NCI-H524 (cell line): Measurements from ENCODE around the gene AK8.

Source experiments
- DNase-seq, 2 experiments: peaks; one replicate each; lab custom pipeline; 2025; lab: John Stamatoyannopoulos, UW

Gene AK8

GRCh38 chr9:132825430-132825829, 52.7 kb downstream of the AK8 start:
- DNase-seq, result no peak

GRCh38 chr9:132824951-132825350, 53.1 kb downstream of the AK8 start:
- no peak for DNase-seq

GRCh38 chr9:132824151-132824550, 53.9 kb downstream of the AK8 start:
- no peak for DNase-seq

- DNase-seq, result no peak
Observed at GRCh38 chr9:132823370-132824145, 54.5 kb downstream of the AK8 start.

DNA sequence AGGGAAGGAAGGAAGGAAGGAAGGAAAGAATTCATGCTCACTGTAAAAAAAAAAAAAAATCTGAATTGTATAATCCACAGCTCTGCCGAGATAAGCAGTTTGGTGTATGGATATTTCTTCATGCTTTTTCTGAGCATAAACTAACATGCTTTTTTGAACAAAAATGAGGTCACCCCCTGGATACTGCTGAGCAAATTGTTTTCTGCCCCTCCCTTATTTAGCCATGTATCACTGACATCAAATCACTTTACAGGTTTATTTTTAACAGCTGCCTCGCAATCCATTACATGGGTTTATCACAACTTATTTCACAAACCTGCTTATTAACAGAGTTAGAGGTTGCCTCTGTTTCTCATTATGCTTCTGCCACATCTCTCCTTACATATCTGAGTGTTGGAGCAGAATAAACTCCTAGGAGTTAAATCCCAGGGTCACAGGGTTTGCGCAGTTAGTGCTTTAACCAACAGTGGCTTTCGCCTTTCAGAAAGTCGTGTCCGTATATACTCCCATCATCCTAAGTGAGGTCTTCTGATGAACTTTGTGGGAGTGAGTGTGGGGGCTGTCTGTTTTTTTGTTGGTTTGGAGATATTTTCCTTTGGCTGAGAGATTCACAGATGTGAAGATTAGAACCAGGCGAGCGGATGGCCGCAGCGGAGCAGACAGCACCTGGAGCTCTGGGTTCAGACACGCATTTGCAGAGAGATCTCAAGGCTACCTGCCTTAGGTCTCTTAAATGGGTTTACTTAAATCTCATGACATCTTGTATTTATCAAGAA, 57.7 kb downstream of the AK8 start:
- DNase-seq, result no peak

- DNase-seq, result no peak
Observed at GRCh38 chr9:132818588-132818987, 59.5 kb downstream of the AK8 start.

GRCh38 chr9:132814937-132815336, 63.1 kb downstream of the AK8 start:
- no peak for DNase-seq

DNA sequence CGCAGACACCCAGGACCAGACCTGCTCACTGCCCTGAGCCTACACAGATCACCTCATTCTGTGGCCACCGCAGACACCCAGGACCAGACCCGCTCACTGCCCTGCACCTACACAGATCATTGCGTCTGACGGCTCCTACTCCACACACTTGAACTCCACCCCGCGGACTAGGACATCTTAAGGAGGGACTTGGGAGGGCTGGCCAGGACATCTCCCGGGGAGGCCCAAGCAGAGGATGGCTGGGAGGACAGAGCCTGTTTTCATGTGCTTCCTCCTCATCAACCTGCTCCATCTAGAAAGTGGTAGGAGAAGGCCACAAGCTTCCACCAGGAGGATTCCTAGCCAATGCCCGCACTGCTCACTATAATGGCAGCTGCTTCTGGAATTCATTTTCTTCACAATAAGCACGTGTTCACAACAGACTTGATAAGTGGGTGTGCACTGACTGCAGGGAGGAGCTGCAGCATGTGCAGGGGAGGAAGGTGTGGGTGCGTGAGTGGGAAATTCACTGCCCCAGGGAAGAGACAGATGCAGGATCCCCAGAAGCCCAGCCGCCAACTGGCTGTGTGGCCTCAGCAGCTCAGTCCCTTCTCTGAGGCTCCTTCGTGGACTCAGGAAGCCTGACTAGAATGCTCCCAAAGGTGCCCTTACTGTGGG, 64.8 kb downstream of the AK8 start:
- no peak for DNase-seq

- no peak for DNase-seq
Observed at GRCh38 chr9:132811985-132812384, 66.1 kb downstream of the AK8 start.

DNA sequence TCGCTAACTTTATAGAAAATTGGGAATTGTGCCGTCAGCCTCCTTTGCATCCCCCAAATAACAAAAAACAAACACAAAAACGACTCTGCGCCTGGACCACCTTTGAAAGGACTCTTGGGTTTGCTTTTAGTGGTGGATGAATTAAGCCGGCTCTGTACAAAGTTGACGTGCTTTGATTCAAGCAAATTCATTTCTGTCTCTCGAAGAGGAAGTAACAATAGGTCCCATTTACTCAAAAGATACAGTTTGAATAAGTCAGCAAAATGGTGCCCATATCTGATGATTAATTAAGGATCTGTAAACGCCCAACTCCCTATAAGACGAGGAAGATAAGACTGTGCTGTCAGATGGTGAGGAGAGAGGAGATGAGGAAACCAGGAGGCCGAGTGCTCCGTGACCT, 67.8 kb downstream of the AK8 start:
- no peak for DNase-seq

GRCh38 chr9:132809677-132810271, 68.3 kb downstream of the AK8 start:
- no peak for DNase-seq

- DNase-seq, result peak in 1 of 2 experiments; percentile 26
Observed at GRCh38 chr9:132808645-132809044, 69.4 kb downstream of the AK8 start.

- no peak for DNase-seq
Observed at GRCh38 chr9:132806723-132807421, 71.2 kb downstream of the AK8 start.

- DNase-seq, result no peak
Observed at GRCh38 chr9:132806306-132806705, 71.8 kb downstream of the AK8 start.

DNA sequence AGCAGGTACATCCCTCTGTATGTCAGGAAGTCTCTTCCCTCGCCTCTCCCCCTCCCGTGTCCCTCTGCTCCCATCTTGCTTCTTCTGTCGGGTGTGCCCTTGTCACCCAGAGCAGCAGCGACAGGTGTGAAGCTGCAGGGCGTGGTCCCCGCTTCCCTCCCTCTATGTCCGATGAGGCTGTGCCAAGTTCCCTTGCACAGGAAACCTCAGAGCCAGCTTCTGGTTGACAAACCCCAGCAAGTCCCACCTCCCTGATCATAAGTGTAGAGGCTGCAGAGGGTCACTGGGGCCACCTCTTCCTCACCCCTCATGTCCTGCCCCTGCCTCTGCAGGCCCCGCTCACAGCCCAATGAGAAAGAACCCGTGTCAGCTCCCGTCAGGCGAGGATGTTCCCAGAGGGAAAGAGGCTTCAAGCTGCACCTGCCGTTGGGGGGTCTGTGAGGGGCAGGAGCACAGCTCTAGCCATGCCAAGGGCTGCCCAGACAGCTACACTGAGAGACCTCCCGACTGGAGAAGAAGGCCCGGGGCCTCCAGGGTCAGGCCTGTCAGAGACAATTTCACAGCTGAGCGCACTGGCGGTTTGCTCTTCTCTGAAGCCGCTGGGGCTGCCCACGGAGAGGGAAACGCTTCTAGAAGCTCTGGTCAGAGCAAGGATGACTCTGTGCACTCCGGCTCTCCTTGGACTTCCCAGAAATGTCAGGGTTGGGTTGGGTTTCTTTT, 73.3 kb downstream of the AK8 start:
- DNase-seq, result peak in 1 of 2 experiments; percentile 8

DNA sequence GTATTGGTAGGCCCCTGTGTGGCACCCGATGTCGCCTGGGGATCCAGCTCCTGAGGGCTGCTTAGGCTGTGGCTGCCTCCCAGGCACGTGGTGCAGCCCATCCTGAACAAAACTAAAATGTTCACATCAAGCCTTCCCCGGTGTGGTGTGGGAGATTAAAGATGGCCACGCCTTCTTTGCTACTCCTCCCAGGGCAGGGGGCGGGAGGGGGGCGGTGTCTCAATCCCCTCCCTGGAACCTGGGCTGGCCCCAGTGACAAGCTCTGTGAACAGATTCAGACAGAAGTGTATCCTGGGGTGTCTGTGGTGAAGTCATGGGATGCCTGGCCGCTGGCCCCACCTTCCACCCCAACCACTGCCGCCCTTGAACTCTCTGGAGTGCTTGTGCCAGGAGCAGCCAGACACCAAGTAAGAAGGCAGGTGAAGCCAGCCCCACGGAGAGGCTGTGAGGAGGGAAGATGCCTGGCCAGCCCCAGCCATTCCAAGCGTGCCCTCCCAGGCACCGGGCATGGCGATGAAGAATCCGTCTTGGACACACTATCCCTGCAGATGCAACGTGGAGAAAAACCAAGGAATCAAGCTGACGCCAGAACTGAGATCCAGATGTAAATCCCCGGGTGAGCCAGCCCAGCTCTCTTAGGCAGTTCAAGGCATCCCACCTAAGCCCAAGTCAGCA, 75.8 kb downstream of the AK8 start:
- no peak for DNase-seq

DNA sequence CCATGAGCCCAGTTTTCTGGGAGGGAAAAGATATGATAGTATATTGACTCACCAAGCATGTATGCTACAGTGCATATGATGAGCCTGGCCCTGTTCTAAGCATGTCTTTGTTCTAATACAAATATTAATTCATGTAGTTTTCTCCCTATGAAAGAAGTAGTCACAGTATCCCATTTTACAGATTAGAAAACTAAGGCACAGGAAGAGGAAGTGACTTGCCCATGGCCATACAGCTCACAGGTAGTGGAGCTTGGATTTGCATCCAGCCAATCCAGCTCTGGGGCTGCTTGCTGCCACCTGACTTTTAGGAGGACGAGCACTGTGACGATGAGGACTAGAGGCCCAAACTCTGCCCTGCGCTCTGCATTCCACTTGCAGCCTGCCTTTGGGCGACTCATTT, 76.4 kb downstream of the AK8 start:
- DNase-seq, result no peak

- DNase-seq, result peak; percentile 60 to 86
Observed at GRCh38 chr9:132800038-132800648, 77.9 kb downstream of the AK8 start.

GRCh38 chr9:132798817-132799790, 79.0 kb downstream of the AK8 start:
- DNase-seq, result no peak
